HG03469 (cell line): Measurements from ENCODE around the gene TRIM67.
"Not testable (repeated sequence)": the region's sequence is repeated elsewhere in the genome, so short reads cannot be mapped to it uniquely, and the experiment has no call there.

Experiments
- ATAC-seq: cut with Tn5 transposase; IDR thresholded peaks from one replicate; pipeline ENCODE4 v1.9.1; 2021; ENCODE audit warnings: mild to moderate bottlenecking, moderate library complexity, moderate number of reproducible peaks; ENCODE audit not compliant: unreplicated experiment

Gene TRIM67

DNA sequence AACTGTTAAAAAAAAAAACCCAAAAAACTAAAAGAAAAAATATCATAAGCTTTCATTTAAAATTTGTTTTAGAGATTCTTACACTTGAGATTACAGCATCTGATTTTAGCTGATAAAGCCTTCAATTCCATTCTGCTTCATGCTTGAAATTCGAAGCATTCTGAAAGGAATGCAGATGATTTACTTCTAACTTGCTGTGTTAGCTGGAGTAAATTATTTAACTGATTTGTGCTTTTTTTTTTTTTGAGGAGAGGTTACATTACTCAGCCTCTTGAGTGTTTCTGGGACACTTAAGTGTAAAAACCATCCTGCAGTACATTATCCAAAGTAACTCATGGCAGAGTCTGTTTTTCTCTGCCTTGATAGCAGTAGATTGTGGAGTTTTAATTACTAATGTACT lies 4.5 kb upstream of the TRIM67 start:
- no peak for ATAC-seq

DNA sequence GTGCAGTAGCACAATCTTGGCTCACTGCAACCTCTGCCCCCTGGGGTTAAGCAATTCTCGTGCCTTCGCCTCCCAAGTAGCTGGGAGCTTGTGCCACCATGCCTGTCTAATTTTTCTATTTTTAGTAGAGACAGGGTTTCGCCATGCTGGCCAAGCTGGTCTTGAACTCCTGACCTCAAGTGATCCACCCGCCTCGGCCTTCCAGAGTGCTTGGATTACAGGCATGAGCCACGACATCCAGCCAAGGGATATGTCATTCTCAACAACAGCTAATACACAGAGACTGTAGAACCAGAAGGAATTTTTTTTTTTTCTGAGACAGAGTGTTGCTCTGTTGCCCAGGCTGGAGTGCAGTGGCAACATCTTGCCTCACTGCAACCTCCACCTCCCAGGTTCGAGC lies 3.7 kb upstream of the TRIM67 start:
- not testable (repeated sequence) for ATAC-seq

DNA sequence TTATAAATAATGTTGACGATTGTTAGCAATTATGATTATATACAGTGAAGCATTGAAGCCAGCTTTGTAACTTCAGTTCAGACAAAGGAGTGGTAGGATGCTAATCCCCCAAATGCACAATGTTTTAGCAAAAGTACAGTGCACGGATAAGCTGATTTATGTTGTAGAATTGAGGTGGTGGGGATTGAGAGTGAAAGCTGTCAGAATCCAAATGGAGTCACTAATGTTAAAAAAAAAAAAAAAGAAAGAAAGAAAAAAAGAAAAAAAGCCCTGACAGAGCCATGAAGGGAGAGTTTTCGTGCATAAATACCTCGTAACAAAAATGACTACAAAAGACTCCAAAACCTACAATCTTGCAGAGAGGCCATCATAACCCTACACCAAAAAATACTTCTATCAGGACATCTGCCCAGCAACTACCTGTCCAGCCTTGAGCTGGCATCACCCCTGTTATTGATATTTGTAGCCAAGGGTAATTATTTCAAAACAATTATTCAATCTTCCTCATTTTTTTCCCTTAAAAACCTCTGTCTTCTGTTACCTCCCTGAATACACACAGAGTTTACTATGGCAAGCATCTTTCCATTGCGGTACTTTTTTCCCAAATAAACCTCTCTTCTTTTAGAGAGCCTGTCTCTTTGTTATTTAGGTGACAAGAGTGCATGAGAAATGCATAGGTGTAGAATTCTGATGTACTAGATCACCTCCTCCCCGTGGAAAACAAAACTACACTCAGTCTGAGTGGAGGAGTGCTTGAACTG lies 2.5 kb upstream of the TRIM67 start:
- no peak for ATAC-seq

DNA sequence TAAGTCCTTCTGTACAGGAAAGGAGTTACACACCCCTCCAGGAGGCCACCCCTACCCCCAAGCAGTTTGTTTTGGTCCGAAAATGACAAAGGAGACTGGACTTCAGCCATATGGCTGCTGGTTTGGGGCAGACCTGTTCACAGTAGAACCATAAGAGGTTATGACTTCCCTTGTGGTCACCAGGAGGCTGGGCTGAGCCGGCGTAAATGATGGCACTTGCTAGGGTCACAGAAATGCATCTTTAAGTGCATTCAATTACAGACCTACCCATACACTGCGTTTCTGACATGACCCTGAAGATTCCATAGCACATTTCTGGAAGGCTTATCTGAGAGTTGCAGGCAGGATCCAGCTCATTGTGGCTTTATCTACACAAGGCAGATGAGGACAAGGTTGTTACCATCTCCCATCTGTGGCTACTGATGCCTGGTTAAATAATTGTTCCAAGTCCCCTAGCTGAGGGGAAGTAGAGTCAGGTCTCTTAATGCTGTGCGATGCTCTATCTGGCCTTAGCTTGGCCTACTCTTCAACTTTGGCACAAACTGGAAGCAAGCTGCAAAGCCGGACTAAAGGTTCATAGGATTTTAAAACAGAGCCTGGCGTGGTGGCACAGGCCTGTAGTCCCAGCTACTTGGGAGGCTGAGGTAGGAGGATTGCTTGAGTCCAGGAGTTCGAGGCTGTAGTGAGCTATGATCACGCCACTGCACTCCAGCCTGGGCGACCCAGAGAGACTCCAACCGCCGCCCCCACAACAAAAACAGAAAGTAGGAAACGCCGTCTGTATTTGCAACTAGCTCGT lies 1.7 kb upstream of the TRIM67 start:
- no peak for ATAC-seq

DNA sequence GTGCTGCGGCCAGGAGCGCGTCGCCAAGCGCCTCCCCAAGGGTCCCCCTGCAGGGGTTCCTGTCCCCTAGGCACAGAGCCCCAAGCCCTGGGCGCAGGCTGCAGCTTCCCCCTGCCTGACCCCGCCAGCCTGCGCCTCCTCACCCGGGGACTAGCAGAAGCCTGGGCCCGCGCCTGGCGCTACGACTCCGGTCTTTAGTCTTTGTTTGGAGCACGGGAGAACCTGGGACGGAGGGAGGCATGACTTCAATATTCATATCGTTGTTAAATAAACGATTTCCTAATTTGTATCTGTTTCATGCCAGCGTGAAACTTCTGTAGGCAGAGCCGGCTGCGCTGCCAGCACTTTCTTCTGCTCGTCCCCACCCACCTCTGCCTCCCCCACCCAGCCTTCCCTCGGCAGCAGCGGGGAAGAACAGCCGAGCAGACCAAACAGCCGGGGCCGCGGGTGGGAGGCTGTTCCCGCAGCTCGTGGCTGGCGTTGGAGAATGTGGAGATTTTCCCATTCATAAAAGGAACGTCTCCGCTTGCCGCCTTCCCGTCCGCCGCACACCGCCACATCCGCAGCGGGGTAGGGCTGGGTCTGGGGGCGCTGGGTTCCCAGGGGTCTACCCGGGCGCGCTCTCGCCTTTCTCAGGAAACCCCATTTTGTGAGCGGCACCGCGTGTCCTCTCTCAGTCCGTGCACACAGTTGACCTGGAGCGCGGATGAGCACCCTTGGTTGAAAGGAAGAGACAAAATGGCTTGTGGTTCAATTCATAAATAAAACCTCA lies 777 bp upstream of the TRIM67 start:
- no peak for ATAC-seq

DNA sequence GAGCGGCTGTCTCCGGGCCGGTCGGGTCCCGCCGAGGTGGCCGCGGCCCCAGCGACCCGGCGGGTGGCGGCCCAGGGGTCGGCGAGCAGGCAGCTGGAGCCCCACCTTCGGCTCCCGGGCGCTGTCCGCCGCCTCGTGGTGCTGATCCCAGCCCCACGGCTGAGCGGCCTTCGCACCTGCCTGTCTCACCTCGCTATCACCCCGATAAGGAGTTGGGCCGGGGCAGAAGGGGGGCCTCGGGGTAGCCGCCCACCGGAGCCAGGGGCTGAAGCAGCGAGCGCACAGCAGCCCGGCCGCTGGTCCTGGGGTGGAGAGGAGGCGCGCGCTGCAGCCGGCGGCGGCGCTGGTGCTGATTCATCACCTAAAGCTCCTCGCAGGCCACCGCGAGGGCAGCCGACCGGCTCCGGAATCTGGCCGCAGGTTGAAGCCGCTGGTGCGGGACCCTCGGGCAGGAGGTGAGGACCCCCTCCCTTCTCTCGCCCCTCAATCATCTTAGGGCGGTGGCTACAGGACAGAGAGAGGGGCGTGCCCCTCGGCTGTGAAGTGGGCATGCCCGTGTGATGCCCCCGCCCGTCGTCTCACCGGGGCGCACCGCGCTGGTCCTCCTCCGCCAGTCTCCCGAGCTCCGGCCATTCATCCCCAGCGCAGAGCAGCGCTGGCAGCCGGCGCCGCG lies 575 bp downstream of the TRIM67 start:
- no peak for ATAC-seq

DNA sequence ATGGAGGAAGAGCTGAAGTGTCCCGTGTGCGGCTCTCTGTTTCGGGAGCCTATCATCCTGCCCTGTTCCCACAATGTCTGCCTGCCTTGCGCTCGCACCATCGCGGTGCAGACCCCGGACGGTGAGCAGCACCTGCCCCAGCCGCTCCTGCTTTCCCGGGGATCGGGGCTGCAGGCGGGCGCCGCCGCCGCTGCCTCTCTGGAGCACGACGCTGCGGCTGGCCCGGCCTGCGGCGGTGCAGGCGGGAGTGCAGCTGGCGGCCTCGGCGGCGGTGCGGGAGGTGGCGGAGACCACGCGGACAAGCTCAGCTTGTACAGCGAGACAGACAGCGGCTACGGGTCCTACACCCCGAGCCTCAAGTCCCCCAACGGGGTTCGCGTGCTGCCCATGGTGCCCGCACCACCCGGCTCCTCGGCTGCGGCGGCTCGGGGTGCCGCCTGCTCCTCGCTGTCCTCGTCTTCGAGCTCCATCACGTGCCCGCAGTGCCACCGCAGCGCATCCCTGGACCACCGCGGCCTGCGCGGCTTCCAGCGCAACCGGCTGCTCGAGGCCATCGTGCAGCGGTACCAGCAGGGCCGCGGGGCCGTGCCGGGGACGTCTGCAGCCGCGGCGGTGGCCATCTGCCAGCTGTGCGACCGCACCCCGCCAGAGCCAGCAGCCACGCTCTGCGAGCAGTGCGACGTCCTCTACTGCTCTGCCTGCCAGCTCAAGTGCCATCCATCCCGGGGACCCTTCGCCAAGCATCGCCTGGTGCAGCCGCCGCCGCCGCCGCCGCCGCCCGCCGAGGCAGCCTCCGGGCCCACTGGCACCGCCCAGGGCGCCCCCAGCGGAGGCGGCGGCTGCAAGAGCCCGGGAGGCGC lies 1.3 kb downstream of the TRIM67 start:
- ATAC-seq: no peak

DNA sequence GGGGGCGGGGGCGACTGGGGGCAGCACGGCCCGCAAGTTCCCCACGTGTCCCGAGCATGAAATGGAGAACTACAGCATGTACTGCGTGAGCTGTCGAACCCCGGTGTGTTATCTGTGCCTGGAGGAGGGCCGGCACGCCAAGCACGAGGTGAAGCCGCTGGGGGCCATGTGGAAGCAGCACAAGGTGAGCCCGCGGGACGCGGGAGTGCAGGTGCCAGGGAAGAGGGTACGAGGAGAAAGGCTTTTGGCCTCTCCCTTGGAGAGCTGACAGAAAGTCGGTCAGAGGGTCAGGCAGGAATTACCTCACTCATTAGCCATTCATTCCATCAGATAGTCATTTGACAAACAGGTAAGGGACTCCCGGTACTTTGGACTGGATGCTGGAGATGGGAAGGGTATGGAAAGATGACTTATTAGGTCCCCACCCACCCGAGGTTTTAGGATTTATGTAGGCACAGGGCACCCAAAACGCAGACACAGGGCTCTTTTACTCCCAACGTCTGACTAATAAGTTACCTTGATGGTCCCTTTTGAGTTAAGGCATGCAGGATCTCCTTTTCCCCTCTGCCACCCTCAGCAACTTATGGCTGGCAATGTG lies 2.1 kb downstream of the TRIM67 start:
- ATAC-seq: no peak

DNA sequence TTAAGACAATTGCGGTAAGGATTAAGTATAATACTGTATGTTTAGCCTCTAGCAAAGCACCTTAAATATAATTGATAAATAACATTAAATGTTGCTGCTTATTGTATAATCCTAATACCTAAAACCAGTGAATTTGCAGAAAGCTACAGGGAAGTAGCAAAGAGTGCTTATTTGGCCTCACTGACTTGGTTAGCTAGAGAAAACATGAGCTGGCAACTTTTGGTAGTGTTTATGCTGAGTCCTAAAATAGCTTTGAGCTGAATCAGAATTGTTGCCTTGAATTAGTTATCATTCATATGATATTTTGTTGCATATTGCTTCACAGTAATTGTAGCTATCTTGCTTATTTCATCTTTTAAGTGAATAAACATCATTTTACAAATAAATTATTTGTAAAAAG lies 3.5 kb downstream of the TRIM67 start:
- ATAC-seq: no peak

DNA sequence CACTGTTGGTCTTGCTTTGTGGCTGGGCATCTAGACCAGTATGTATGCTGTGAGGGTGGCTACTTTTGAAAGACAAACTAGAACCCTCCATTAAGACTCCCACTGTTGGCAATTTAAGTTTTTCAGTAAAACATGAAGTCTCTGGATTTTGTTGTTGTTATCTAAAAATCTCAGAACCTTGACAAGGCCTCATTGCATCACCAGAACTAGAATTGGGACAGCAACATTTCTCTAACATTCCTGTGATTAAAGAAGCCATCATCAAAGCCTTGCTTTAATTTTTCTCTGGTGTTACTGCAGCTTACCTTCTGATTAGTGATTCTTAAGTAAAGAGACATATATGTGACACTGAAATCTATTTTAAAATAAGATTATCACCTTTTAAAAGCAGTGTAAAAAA lies 4.5 kb downstream of the TRIM67 start:
- no peak for ATAC-seq

DNA sequence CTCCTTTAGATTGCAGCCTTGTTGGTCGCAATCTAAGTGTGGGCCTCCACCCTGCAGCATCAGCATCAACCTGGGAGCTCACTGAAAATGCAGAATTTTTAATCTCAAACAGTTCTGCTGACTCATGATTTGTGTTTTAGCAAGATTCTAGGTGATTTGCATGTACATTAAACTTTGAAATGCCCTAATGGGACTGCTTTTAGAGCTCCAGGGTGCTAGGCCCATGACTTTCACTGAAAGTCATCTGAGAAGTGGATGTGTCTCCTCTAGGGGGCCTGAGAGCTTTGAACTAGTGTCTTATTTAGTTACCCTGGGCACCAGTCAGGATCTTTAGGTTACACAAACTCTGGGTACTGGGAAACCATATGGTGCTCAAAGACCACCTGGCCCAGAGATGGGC lies 9.0 kb downstream of the TRIM67 start:
- no peak for ATAC-seq

DNA sequence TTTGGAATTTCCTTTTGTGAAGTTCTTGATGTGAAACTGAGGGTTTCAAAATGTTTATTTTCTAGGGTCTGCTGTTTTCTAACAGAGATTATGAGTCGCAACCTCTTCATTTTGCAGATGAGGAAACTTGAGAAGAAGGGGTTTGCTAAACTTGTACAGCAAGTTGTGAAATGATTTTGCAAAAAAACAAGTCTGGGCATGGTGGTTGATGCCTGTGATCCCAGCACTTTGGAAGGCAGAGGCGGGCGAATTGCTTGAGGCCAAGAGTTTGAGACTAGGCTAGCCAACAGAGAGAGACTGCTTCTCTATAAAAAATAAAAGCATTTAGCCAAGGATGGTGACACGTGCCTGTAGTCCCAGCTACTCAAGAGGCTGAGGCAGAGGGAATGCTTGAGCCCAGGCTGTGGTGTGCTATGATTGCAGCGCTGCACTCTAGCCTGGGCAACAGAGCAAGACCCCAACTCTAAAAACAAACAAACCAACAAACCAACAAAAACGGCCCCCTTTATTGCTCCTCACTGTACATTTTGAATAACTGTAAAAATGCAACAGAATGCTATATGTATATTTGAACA lies 9.9 kb downstream of the TRIM67 start:
- ATAC-seq: no peak

DNA sequence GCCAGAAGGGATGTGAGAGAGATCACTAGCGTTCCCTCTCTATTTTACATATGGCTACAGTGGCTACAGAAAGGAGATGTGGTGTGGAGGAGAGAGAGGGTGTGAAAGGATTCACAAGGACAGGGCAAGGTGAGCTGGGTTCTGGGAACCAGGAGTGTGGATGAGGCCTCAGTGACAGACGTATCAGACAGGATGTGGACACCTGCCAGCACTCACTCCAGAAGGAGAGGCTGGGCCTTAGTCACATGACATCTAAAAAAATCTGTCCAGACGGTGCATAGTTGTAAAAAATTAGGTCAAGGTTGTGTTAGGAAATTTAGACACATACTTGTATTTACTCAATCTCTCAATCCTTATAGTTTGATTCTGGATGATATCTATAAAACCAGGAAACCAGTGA lies 10.6 kb downstream of the TRIM67 start:
- ATAC-seq: no peak

DNA sequence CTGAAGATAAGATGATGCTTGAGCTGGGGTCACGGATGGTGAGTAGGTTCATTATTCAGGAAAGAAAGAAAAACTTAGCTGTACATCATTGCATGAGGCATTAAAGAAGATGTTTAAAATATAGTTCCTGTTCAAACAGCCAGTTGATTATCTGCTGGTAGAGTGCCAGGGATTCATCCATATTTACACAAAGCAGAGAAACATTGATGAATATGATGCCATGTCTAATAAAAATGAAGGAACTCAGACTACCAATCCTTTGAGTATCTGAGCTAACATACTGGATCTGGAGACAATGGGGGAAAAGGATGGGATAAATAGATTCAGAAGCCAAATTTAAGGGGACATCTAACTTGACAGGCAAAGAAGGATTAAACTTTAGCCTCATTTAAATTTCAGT lies 14.6 kb downstream of the TRIM67 start:
- ATAC-seq: no peak

DNA sequence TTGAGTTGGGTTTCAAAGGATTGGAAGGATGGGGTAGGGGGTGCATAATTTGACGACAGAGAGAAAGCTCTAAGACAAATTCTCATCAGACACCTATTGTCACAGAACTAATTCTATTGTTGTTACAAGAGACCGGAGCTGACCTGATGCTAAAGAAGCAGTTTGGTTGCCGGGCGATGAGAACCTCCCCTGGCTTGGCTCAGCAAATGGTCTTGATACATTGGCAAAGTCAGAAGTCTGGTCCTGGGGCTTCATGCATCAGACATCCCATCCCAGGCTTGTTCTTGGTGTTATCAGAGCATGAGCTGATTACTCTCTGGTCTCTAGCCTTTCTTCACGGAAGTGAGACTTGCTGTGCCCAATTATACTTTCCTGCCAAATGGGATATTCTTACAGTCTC lies 15.4 kb downstream of the TRIM67 start:
- ATAC-seq: no peak

DNA sequence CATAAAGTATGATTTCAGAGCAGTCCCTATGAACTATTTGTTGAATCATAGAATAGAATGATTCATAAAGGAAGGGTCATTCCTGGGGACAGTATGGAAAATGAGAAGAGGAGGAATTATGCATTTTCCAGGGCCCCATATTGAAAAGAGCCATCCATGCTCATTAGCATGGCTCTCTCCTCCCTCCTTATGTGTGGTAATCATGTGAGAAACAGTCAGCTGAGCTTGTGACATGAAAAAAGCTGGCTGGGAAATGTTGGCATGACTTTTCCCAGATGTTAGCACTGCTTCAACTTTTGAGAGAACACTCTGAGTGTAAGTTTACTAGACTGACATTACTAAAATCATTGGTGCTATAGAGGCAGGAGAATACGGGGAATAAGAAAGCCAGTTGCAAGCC lies 16.1 kb downstream of the TRIM67 start:
- no peak for ATAC-seq

DNA sequence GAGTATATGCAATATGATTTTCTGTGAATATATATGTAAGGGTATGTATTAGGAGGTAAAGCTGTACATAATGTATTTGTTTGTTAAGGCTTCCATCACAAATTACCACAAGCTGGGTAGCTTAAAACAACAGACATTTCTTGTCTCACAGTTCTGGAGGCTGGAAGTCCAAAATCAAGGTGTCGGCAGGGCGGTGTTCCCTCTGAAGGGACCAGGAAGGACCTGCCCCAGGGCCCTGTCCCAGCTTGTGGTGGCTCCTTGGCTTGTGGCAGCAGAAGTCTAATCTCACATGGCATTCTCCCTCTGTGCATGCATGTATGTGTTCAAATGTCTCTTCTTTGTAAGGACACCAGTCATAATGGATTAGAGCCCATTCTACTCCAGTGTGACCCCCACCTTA lies 17.1 kb downstream of the TRIM67 start:
- ATAC-seq: no peak

DNA sequence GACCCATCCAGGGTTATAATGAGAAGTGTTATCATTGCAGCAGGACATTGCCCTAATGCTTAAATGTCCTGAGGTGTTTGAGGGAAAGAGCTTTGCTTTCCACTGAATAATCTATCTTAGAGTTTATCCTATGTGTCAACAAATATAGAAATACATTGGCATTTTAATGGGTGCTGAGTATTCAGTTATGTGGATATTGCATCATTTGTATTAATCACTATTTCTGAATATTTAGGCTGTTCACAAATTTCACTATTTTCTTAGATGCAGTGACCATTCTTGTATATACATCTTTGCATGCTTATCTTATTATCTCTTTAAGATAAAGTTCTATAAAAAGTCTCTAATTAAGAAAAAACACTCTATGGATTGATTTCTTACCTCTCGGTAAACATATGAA lies 18.2 kb downstream of the TRIM67 start:
- ATAC-seq: no peak

DNA sequence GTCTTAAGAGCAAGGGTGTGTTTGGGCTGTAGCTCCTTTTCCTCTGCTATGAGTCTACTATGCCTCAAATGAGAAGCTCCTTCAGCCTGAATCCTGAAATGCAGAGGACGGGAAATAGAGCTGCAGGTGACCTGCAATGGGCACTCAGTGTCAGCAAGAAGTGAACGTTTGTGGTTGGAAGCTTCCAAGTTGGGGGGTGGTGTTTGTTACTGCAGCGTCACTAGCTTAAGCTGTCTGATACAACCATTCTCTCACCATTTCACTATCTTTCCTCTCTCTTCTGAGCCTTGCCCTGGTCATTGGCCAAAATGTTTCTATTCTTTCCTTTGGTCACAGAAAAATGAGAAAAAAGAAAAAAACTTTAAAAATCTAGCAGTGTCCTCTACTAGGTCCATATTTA lies 19.4 kb downstream of the TRIM67 start:
- no peak for ATAC-seq
